NCI-H748 (cell line): ENCODE measurements around the gene BRD3.
"Not testable (repeated sequence)": the region's sequence is repeated elsewhere in the genome, so short reads cannot be mapped to it uniquely, and the experiment has no call there.

Source experiments
- DNase-seq: peaks from one replicate; lab custom pipeline; 2025; ENCODE audit not compliant: unreplicated experiment; lab: John Stamatoyannopoulos, UW

BRD3 gene

DNA sequence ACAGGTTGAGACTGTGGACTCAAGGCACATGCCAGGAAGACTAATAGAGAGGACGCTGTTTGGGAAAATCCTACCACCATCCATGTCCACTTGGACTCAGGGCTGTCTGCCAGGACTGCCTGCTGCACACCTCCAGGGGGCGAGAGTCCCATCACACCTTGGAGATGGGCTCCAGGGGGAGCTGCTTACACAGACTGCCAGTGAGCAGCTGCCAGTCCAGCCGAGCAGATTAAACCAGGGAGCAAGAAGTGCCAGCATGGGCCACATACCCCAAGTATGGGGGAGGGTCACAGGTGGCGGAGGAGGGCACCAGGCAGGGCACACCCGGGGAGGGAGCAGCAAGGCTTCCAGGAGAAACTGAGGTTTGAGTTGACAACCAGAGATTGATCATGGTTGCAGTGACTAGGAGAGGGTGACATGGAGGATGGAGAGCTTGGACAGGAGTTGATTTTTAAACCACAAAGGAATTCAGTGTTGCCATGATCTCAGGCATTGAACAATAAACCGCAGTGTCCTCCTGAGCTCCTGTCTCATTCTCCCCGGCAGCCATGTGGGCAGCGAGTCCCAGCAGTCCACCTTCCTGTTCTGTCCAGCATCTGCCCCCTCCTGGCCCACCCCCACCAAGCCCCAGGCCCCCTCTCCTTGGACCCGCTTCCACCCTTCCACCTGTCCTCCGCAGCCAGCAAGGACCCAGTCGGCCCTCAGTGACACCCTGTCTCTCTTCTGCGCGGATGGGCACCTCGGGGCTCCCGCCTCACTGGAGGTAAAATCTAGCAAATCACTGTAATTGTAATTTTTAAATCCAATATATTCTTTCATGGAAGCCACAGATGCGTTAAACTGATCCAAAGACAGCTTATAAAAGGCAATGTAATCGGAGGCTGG, 72.6 kb downstream of the BRD3 start:
- no peak for DNase-seq

GRCh38 chr9:133994353-133995011, 73.3 kb downstream of the BRD3 start:
- DNase-seq = peak; percentile 80

GRCh38 chr9:133993635-133994253, 74.1 kb downstream of the BRD3 start:
- DNase-seq = no peak

DNA sequence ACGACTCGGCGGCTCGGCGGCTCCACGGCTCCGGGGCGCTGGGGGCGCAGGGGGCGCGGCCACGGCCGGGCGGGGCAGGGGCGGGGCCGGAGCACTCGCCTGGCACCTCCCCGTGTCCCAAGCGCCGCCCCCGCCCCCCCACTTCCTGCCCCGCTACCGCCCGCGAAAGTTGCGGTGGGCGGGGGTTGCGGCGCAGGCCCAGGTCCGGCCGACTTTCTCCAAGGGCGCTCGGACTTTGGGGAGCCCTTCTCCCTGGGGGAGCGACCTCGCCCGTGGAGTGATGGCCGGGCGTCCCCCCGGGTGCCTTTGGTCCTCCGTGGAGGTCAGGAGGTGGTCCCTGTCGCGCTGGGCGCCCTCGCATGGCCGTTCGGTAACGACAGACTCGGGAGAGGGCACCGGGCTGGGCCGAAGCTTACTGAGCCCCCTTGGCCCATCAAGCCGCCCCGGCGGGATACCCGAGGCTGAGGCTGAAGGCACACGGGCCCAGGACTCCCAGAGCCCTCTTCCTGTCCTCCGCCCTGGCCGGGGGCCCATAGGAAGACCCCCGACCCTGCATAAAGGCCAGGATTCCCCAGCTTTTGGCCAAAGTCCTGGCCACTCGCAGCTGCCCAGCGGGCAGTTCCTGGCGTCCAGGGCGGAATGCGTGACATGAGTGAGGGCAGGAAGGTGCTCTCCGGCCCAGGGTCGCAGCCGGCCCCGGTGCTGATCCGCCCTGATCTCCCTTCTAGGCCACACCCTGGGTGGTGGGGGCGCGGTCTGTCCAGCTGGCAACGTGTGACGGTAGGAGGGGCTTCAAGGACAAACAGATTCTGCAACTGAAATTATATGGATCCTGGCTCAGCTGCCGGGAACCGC, 74.8 kb downstream of the BRD3 start:
- DNase-seq = peak; percentile 92

GRCh38 chr9:133991964-133992779, 75.7 kb downstream of the BRD3 start, which contains the start of gene VAV2:
Gene VAV2, minus strand, starts transcription at chr9:133992324. Its CDS starts 46 bp downstream, at chr9:133992278.
- DNase-seq = peak; percentile 83

DNA sequence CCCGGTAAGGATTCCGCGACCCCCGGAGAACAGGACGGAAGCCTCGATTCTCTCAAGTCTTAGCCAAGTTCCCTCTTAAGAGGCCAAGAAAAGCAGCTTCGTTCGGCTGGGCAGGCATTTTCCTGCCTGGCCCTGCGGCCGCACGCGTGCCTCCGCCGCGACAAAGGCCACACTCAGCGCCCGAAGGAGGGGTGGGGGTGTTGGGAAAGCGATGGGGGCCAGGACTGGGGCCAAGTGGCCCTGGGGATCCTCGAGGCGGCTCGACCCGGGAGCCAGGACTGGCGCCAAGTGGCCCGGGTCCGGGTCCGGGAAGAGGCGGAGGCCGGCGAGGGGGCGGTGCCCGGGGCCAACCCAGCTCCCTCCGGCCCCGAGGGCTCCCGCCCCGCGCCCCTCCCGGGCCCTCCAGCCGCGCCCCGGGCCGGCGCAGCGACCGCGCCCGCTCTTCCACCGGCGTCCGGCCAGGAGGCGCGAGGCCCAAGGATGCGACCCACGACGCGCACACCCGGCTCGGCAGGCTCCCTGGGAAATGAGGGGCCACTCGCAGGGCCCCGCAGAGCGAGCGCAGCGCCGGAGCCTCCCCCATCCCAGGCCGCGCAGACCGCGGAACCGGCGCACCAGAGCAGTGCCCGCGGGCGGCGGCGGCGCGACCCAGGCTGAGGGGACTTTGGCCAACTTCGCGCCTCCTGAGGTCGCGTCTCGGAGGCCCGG, 76.5 kb downstream of the BRD3 start:
- DNase-seq = peak; percentile 54

DNA sequence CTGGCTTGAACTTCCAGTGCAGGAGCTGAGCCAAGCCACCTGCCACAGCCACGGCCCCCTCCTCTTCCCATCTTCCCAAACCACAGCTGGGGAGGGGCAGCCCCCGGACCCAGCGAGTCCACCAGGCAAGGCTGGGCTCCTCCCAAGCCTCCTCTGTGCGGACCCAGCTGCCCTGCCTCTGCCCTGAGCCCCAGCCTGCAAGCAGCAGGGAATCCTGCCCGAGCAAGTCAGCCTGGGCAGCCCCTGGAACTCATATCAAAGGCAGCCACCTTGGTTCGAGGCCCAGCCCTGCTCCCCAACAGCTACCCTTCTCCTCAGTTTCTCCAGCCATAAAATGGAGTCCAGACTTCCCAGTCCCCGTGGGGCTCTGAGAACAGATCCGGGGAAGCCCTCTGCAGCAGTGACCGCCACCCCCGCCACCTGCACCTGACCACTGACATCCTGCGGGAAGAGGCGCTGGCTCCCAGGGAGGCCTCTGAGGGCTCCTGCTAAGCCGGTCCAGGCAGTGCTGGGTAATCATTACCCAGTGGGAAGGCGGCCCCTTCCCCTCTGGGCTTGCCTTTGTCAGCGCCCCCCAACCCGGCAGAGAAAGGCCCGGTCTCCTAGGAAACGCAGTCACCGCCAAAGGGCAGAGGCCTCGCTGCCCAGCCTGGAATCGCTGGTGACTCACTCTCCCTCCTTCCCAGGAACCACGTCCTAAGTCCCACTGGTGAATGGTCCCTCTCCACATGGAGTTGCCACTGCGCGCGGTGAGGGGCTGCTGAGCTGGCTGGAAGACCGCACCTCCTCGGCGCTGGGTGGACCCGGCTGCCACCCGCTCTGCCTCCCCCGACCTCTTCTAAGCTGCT, 77.2 kb downstream of the BRD3 start:
- peak; percentile 70 for DNase-seq

DNA sequence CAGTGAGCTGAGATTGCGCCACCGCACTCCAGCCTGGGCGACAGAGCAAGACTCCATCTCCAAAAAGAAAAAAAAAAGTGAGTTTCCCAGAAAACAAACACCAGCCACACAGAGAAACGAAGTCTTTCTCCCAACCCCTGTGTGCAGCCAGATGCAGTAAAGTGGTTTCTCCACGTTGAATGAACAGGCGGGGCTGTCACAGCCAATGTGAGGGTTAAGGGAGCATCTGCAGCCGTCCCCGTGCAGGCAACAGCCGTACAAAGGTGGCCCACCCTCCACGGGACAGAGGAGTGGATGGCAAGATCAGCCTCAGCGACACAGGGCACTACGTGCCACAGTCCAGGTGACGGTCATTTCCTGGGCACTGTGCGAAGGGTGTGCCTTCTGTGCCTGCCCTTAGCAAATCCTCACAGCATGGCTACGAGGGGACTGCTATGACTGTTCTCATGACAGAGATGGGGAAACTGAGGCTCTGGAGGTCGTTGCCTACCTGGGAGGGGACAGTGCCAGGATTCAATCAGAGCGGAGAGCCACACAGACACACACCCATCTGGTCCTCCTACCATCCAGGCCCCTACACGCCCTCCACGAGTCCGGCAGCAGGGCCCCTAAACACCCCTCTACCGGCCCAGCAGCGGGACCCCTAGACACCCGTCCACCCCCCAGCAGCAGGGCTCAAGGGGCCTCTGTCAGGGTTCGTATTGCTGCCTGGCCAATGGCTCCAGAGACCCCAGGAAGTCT, 78.0 kb downstream of the BRD3 start:
- no peak for DNase-seq

DNA sequence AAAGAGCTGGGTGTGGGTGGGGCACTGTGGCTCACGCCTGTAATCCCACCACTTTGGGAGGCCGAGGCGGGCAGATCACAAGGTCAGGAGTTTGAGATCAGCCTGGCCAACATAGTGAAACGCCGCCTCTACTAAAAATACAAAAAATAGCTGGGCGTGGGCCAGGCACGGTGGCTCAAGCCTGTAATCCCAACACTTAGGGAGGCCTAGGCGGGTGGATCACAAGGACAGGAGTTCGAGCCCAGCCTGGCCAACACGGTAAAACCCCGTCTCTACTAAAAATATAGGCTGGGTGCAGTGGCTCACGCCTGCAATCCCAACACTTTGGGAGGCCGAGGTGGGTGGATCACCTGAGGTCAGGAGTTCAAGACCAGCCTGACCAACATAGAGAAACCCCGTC, 79.1 kb downstream of the BRD3 start:
- DNase-seq = not testable (repeated sequence)

DNA sequence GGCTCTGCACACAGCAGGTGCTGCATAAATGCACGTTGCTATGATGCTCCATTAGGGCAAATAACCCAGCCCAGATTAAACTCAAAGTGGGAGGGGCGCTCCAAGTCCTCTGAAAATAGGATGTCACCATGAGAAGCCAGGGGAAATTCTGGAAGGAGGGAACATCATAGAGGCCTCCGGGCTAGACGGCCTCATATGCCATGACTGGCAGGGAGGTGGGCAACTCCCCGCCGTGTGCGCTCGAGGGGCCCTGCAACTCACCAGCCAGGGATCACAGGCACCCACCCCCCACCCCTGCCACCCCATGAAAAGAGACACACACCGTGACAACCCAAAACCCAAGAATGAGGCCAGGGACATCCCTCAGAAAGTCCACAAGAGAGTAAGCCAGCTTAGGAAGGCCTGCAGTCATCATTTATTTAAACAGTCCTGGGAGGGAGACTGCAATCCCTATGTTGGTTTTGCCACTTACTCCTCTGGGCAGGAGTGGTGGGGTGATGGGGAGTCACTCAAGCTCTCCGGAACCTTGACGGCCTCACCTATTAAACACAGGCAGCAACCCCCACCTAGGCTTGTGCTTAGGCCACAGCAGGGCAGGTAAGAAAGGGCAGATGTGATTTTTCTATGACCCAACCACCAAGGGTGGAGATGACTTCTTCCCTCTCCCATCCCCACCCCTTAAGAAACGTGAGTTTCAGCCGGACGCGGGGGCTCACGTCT, 79.7 kb downstream of the BRD3 start:
- no peak for DNase-seq

GRCh38 chr9:133987446-133987788, 80.4 kb downstream of the BRD3 start:
- no peak for DNase-seq

GRCh38 chr9:133986774-133987445, 80.9 kb downstream of the BRD3 start:
- DNase-seq = no peak

GRCh38 chr9:133986061-133986460, 81.8 kb downstream of the BRD3 start:
- no peak for DNase-seq

GRCh38 chr9:133982971-133983720, 84.7 kb downstream of the BRD3 start:
- DNase-seq = no peak

DNA sequence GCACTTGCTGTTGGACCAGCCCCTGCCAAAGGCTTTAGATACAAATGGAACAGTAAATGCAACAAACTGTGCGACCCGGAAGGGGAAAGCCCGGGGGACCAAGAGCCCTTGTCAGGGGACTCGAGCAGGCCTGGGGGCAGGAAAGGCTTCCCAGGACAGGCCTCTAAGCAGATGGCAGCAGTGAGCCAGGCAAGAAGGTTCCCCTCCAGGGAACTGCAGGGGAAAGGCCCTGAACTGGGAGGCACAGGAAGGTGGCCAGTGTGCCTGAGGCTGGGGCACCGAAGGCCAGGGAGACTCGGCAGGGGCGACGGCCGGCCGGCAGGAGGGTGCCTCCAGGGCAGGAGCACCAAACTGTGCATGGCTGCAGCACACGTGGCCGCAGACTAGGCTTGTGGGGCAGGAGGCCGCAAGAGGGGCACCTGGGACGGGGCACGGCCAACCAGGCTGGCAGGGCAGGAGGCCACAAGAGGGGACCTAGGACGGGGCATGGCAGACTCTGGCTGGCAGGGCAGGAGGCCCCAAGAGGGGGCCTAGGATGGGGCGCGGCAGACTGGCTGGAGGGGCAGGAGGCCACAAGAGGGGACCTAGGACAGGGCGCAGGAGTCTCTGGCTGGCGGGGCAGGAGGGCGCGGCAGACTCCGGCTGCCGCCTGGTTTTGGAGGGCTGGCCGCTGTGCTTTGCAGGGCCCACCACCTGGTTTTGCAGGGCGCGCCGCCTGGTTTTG, 85.7 kb downstream of the BRD3 start:
- DNase-seq = no peak
